ENCODE data around the gene LATS2. TPM values are rescaled to one million over a fixed set of nuclear protein-coding genes. Genes with fewer than 3 reads are reported as not detected.

Gene LATS2
- total RNA-seq, 1 experiment from 2014 or later, result 18.8 TPM

GRCh38 chr13:20980899-20981298, 80.5 kb downstream of the LATS2 start:
- Histone ChIP-seq H3K9me2 (ENCODE audit: insufficient read depth) (no peaks in the 10 kb centered on the region), H3K9ac (ENCODE audit: low read length) (no peak overlapping the region), H3K79me2 (ENCODE audit: insufficient read depth, low read length) (peaks cover under 1% of the 10 kb centered on the region; the same call in 1 of the 2 replicates), H4K20me1 (ENCODE audit: insufficient read depth) (no peaks in the 10 kb centered on the region), H3K4me3 (replicated peaks in 1 of 2; ENCODE audit: low read depth in 1 of 2, low read length in 2 of 2) (no peak overlapping the region), H3K36me3 (ENCODE audit: control insufficient read depth in 1 of 2, insufficient read depth in 2 of 2, low read length in 2 of 2) (peaks cover 14 to 20% of the 10 kb centered on the region in 2 experiments; a peak in 3 of 4 replicates), H3K27ac (ENCODE audit: low read depth, low read length) (no peak overlapping the region), H3K4me1 (ENCODE audit: control insufficient read depth in 1 of 2, insufficient read depth in 2 of 2, low read length in 2 of 2) (no peaks in the 10 kb centered on the region), H3K9me3 (ENCODE audit: control insufficient read depth in 1 of 2, insufficient read depth in 1 of 2, low read depth in 1 of 2, low read length in 2 of 2) (no peaks in the 10 kb centered on the region), H3K27me3 (ENCODE audit: insufficient read depth, low read length) (no peaks in the 10 kb centered on the region), H3K4me2 (ENCODE audit: low read length) (no peak overlapping the region), H2AFZ (ENCODE audit: low read depth, low read length, poor library complexity, severe bottlenecking) (no peak overlapping the region)
- BruUV-seq (replicated peaks), result no TSS peak
- ChIA-PET CTCF (no interaction called here), POLR2A (no interaction called here), RAD21 (ENCODE audit: low non-redundant PET in 1 of 2, low total read pairs in 2 of 2, uncharacterized antibody in 2 of 2, unreplicated experiment in 2 of 2) (no interaction called here)
- DNase-seq (ENCODE audit: low read depth, low spot score), result no peak
- TF ChIP-seq YY1 (IDR thresholded peaks at IDR 0.05; ENCODE audit: extremely low read depth, insufficient replicate concordance, low read depth, low read length) (no peak), MAX (IDR thresholded peaks at IDR 0.05) (no peak)
- no peak for ATAC-seq
- intact Hi-C loops (cut with micrococcal nuclease), result no loop called here

GRCh38 chr13:20980430-20980829, 81.0 kb downstream of the LATS2 start:
- BruUV-seq (replicated peaks), result no TSS peak
- H3K9me2 ChIP-seq (ENCODE audit: insufficient read depth), result no peaks in the 10 kb centered on the region
- H4K20me1 ChIP-seq (ENCODE audit: insufficient read depth), result no peaks in the 10 kb centered on the region
- no peak overlapping the region for H2AFZ ChIP-seq (ENCODE audit: low read depth, low read length, poor library complexity, severe bottlenecking)
- H3K27me3 ChIP-seq (ENCODE audit: insufficient read depth, low read length), result no peaks in the 10 kb centered on the region
- ATAC-seq (no peak), DNase-seq (ENCODE audit: low read depth, low spot score) (no peak)
- H3K4me1 ChIP-seq (ENCODE audit: control insufficient read depth in 1 of 2, insufficient read depth in 2 of 2, low read length in 2 of 2), result no peaks in the 10 kb centered on the region
- H3K27ac ChIP-seq (ENCODE audit: low read depth, low read length), result no peak overlapping the region
- H3K4me3 ChIP-seq (replicated peaks in 1 of 2; ENCODE audit: low read depth in 1 of 2, low read length in 2 of 2), result no peak overlapping the region
- H3K9me3 ChIP-seq (ENCODE audit: control insufficient read depth in 1 of 2, insufficient read depth in 1 of 2, low read depth in 1 of 2, low read length in 2 of 2), result no peaks in the 10 kb centered on the region
- ChIA-PET RAD21 (ENCODE audit: low non-redundant PET in 1 of 2, low total read pairs in 2 of 2, uncharacterized antibody in 2 of 2, unreplicated experiment in 2 of 2) (no interaction called here), CTCF (no interaction called here), POLR2A (no interaction called here)
- H3K36me3 ChIP-seq (ENCODE audit: control insufficient read depth in 1 of 2, insufficient read depth in 2 of 2, low read length in 2 of 2), result peaks cover 14 to 20% of the 10 kb centered on the region in 2 experiments; a peak in 3 of 4 replicates
- no peaks in the 10 kb centered on the region for H3K79me2 ChIP-seq (ENCODE audit: insufficient read depth, low read length)
- no peak overlapping the region for H3K9ac ChIP-seq (ENCODE audit: low read length)
- TF ChIP-seq EZH2phosphoT487 (IDR thresholded peaks at IDR 0.05; ENCODE audit: borderline replicate concordance) (no peak), MAX (IDR thresholded peaks at IDR 0.05) (no peak), ZNF274 (IDR thresholded peaks at IDR 0.05; ENCODE audit: low read depth, low read length) (no peak), ATF3 (IDR thresholded peaks at IDR 0.05) (no peak), POLR2AphosphoS5 (IDR thresholded peaks at IDR 0.05; ENCODE audit: low read depth, low read length) (no peak), CEBPB (IDR thresholded peaks at IDR 0.05; ENCODE audit: low read depth) (no peak), ELF1 (IDR thresholded peaks at IDR 0.05; ENCODE audit: borderline replicate concordance, low read depth) (no peak), FOSL1 (IDR thresholded peaks at IDR 0.05; ENCODE audit: low read depth) (no peak), EGR1 (IDR thresholded peaks at IDR 0.05; ENCODE audit: low read depth) (no peak), POLR2A (IDR thresholded peaks at IDR 0.05; ENCODE audit: borderline replicate concordance, extremely low read depth, insufficient read depth, insufficient read length) (no peak), CBX3 (IDR thresholded peaks at IDR 0.05; ENCODE audit: low read depth) (no peak), SP1 (IDR thresholded peaks at IDR 0.05; ENCODE audit: low read depth) (no peak), ZBTB33 (IDR thresholded peaks at IDR 0.05; ENCODE audit: extremely low read depth, insufficient replicate concordance, low read length) (no peak), JUND (IDR thresholded peaks at IDR 0.05) (no peak), EZH2 (IDR thresholded peaks at IDR 0.05) (no peak), SIN3A (IDR thresholded peaks at IDR 0.05; ENCODE audit: low read depth) (no peak), CTCF (IDR thresholded peaks at IDR 0.05 in 2 of 3, conservative IDR thresholded peaks at IDR 0.05 in 1 of 3; ENCODE audit: borderline replicate concordance in 1 of 3, insufficient read depth in 1 of 3, low read depth in 2 of 3, low read length in 2 of 3) (no peak)
- no peak overlapping the region for H3K4me2 ChIP-seq (ENCODE audit: low read length)
- intact Hi-C loops (cut with micrococcal nuclease), result no loop called here

Measured in HCT116 (cell line).